ENCODE results near the gene IL4I1.

IL4I1 gene

DNA sequence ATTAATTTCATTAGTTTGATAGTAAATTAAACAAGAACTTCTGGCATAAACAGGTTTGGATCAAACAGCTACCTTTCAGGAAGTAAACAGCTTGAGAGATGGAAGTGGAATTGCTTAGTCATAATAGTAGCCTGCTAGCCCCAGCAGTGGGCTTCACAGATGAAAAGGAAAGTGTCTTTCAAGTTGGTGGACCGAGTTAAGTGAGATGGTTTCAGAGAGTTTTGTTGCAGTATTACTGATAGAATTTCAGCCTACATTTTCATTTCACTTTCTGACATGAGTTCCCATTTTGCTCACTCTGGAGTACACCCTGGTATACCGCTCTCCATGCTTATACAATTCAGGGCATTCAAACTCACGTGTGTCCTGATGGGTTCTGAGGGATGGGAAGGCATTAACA, 47.7 kb downstream of the IL4I1 start:
- DNase-seq = no peak

DNA sequence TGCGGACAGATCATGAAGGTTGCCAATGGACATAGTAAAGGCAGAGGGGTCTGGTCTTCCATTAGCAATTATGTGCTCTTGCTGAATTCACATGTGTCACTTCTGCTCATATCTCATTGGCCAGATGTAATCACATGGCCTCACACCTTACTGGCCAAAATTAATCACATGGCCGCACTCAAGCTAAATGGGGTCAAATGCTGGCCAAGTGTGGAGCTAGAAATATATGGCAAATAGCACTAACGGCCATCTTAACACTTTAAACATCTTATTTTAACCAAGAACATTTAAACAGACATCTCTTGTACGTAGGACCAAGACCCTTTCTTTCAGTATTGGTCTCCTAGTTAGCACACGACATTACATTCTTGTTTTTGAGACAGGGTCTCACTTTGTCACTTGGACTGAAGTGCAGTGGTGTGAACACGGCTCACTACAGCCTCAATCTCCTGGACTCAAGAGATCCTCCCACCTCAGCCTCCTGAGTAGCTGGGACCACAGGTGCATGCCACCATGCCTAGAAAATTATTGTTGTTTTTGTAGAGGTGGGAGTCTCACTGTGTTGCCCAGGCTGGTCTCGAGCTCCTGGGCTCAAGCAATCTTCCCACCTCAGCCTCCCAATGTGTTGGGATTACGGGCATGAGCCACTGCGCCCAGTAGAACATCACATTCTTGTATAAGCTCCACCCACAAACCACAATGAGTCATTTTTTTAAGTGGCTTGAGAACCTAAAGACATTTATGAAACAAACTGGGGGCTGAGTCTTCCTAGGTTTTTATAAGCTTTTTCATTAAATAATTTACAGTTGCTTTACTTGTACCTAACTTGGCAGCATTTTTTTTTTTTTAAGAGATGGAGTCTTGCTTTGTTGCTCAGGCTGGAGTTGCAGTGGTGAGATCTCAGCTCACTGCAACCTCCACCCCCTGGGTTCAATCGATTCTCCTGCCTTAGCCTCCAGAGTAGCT, 48.7 kb downstream of the IL4I1 start:
- DNase-seq = no peak

- DNase-seq = no peak
Observed at GRCh38 chr19:49846408-49846807, 50.3 kb downstream of the IL4I1 start.

- DNase-seq = no peak
Observed at GRCh38 chr19:49845414-49845813, 51.3 kb downstream of the IL4I1 start.

DNA sequence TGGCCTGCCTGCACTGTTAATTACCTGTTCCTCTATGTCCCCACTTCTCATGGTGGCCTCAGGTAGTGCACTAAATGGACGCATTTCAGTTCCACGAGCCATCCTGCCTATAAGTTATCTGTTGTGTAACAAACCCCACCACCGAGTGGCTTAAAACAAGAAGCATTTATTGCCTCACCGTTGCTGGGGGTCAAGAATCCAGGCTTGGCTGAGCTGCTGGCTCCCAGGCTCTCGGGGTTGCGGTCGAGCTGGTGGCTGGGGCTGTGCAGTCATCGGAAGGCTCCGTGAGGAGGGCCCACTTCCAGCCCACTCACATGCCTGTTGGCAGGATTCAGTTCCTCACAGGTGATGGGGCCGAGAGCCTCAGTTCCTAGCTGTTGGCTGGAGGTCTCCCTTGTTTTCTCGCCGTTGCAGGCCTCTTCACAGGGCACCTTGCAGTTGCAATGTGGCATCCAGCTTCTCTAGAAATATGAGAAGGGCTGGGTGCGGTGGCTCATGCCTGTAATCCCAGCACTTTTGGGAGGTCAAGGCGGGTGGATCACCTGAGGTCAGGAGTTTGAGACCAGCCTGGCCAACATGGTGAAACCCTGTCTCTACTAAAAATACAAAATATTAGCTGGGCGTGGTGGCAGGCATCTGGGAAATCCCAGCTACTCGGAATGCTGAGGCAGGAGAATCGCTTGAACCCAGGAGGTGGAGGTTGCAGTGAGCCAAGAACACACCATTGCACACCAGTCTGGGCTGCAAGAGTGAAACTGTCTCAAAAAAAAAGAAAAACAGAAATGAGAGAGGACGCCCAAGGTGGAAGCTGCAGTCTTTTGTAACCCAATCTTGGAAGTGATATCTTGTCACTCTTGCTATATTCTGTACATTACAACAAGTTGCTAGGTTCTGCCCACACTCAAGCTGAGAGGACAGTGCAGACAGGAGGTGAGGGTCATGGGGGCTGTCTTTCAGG, 52.3 kb downstream of the IL4I1 start:
- no peak for DNase-seq

DNA sequence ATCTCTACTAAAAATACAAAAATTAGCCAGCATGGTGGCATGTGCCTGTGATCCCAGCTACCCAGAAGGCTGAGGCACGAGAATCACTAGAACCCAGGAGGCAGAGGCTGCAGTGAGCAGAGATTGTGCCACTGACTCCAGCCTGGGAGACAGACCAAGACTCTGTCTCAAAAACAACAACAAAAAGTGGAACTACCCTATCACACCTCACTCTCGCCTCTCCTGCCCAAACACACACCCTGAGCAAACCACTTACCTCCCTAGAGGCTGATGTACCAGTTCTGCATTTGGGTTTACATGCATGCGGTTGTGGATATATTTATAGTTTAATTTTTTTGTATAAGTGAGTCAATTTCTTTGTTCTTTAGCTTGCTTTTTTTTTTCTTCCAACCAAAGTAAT, 53.4 kb downstream of the IL4I1 start:
- DNase-seq = no peak

GRCh38 chr19:49840736-49841249, 55.9 kb downstream of the IL4I1 start:
- DNase-seq = no peak

GRCh38 chr19:49840321-49840720, 56.4 kb downstream of the IL4I1 start:
- DNase-seq = no peak

- DNase-seq = no peak
Observed at GRCh38 chr19:49839713-49840112, 57.0 kb downstream of the IL4I1 start.
